CD4-positive, alpha-beta T cell treated with Interleukin-17A for 1 hour (primary cell): Measurements from ENCODE around the gene RPL18.
"Not testable (repeated sequence)": the region's sequence is repeated elsewhere in the genome, so short reads cannot be mapped to it uniquely, and the experiment has no call there.

Experiments used
- DNase-seq: peaks from one replicate; pipeline ENCODE4 v3.0.0-alpha.2; 2020

Gene RPL18

GRCh38 chr19:48644355-48644754 lies 25.4 kb upstream of the RPL18 start:
- no peak for DNase-seq

GRCh38 chr19:48642862-48643261 lies 23.9 kb upstream of the RPL18 start:
- DNase-seq: no peak

- no peak for DNase-seq
Measured at GRCh38 chr19:48641850-48642249, 22.9 kb upstream of the RPL18 start.

GRCh38 chr19:48639483-48640375 lies 20.8 kb upstream of the RPL18 start:
- DNase-seq: peak; percentile 54

GRCh38 chr19:48638831-48639381 lies 19.9 kb upstream of the RPL18 start:
- DNase-seq: no peak

GRCh38 chr19:48637948-48638830 lies 19.2 kb upstream of the RPL18 start:
- peak; percentile 95 for DNase-seq

GRCh38 chr19:48637449-48637947 lies 18.5 kb upstream of the RPL18 start:
- DNase-seq: peak; percentile 100

GRCh38 chr19:48636859-48637448 lies 18.0 kb upstream of the RPL18 start, which contains the start of gene DBP:
Gene DBP (minus strand): TSS chr19:48637379. CDS start chr19:48636994, 385 bp downstream.
- peak; percentile 36 for DNase-seq

GRCh38 chr19:48635966-48636858 lies 17.2 kb upstream of the RPL18 start:
- peak; percentile 43 for DNase-seq

GRCh38 chr19:48635263-48635965 lies 16.4 kb upstream of the RPL18 start:
- DNase-seq: peak; percentile 72

GRCh38 chr19:48634424-48635262 lies 15.7 kb upstream of the RPL18 start:
- peak; percentile 93 for DNase-seq

GRCh38 chr19:48634036-48634342 lies 15.0 kb upstream of the RPL18 start:
- no peak for DNase-seq

GRCh38 chr19:48633148-48634035 lies 14.4 kb upstream of the RPL18 start:
- DNase-seq: no peak

- DNase-seq: no peak
Measured at GRCh38 chr19:48632692-48633147, 13.7 kb upstream of the RPL18 start.

GRCh38 chr19:48632286-48632685 lies 13.3 kb upstream of the RPL18 start:
- DNase-seq: not testable (repeated sequence)

- DNase-seq: no peak
Measured at GRCh38 chr19:48631225-48631624, 12.2 kb upstream of the RPL18 start.

- DNase-seq: no peak
Measured at GRCh38 chr19:48630296-48631063, 11.5 kb upstream of the RPL18 start.
